HCT116 (cell line): ENCODE results near the gene RNF126. TPM values are rescaled to one million over a fixed set of nuclear protein-coding genes. Genes with fewer than 3 reads are reported as not detected.

ENCODE experiments used
- ATAC-seq: fragments of 200-7000 bp; cut with Tn5 transposase; 2 replicates; pipeline ENCODE4 v1.9.1; 2020; ENCODE audit warnings: mild to moderate bottlenecking, moderate library complexity
- BruUV-seq: library from RNA; stranded (reverse); fragments of 400-500 nt; replicated peaks from 2 replicates; lab custom pipeline; 2021; lab: Mats Ljungman, UMichigan
- CTCF ChIA-PET: fragments of 300-600 bp; sonication (Branson Sonifier 250); formaldehyde crosslinking; loops from one replicate; lab custom pipeline; 2021; ENCODE audit warnings: antibody characterized with exemption; lab: Charles Lee
- POLR2A ChIA-PET: fragments of 300-600, 350-600 bp; sonication (Branson Sonifier 250); formaldehyde crosslinking; loops from one replicate; lab custom pipeline; 2021; ENCODE audit warnings: antibody characterized with exemption; lab: Charles Lee
- RAD21 ChIA-PET, 2 experiments: fragments of 300-600 bp; sonication (Branson Sonifier 250); formaldehyde crosslinking; loops; one replicate each; lab custom pipeline; 2023; ENCODE audit warnings: low total read pairs in 2 of 2; ENCODE audit not compliant: uncharacterized antibody in 2 of 2, unreplicated experiment in 2 of 2, low non-redundant PET in 1 of 2; lab: Charles Lee
- DNase-seq: peaks from one replicate; pipeline ENCODE4 v3.0.0-alpha.2; 2010; ENCODE audit warnings: low read depth, low spot score
- H2AFZ ChIP-seq: fragments of 200-600 bp; shearing (Covaris generic), sonication (generic); 2 replicates; pipeline ENCODE4 v1.6.1; 2017; ENCODE audit warnings: low read depth, mixed run types, mixed read lengths, antibody characterized with exemption, low read length; ENCODE audit not compliant: poor library complexity, severe bottlenecking
- H3K27ac ChIP-seq: 2 replicates; pipeline ENCODE4 v1.5.1; 2012; ENCODE audit warnings: low read depth, low read length
- H3K27me3 ChIP-seq: fragments of 200-600 bp; sonication (generic); 2 replicates; pipeline ENCODE4 v1.6.1; 2016; ENCODE audit warnings: mixed run types, low read length, mixed read lengths; ENCODE audit not compliant: insufficient read depth
- H3K36me3 ChIP-seq, 2 experiments: fragments of 200-500 bp in 1 of 2; fragments of 200-600 bp in 1 of 2; sonication (Bioruptor generic) in 1 of 2; sonication (generic) in 1 of 2; 2 replicates each; pipeline versions ENCODE4 v1.5.1 to v1.6.1; 2014 to 2016; ENCODE audit warnings: low read length in 2 of 2, inconsistent platforms in 1 of 2, mixed read lengths in 1 of 2, mixed run types in 1 of 2; ENCODE audit not compliant: insufficient read depth in 2 of 2, control insufficient read depth in 1 of 2
- H3K4me1 ChIP-seq, 2 experiments: fragments of 200-600 bp in 1 of 2; sonication (generic) in 1 of 2; 2 replicates each; pipeline versions ENCODE4 v1.5.1 to v1.6.1; 2012 to 2017; ENCODE audit warnings: low read length in 2 of 2, inconsistent platforms in 1 of 2, mild to moderate bottlenecking in 1 of 2, mixed read lengths in 1 of 2, mixed run types in 1 of 2, moderate library complexity in 1 of 2; ENCODE audit not compliant: insufficient read depth in 2 of 2, control insufficient read depth in 1 of 2
- H3K4me2 ChIP-seq: fragments of 200-600 bp; sonication (generic); 2 replicates; pipeline ENCODE4 v1.6.1; 2017; ENCODE audit warnings: mixed run types, low read length, mixed read lengths
- H3K4me3 ChIP-seq, 2 experiments: fragments of 200-600 bp in 1 of 2; sonication (generic) in 1 of 2; replicated peaks in 1 of 2; 2 replicates each; pipeline ENCODE4 v1.5.1; 2011 to 2016; ENCODE audit warnings: low read length in 2 of 2, control low read depth in 1 of 2, low read depth in 1 of 2, mild to moderate bottlenecking in 1 of 2, mixed read lengths in 1 of 2, mixed run types in 1 of 2
- H3K79me2 ChIP-seq: fragments of 200-600 bp; sonication (generic); 2 replicates; pipeline ENCODE4 v1.6.1; 2017; ENCODE audit warnings: mild to moderate bottlenecking, mixed run types, low read length, moderate library complexity, mixed read lengths; ENCODE audit not compliant: insufficient read depth
- H3K9ac ChIP-seq: fragments of 200-600 bp; sonication (generic); 2 replicates; pipeline ENCODE4 v1.6.1; 2016; ENCODE audit warnings: low read length, mixed read lengths
- H3K9me2 ChIP-seq: fragments of 200-600 bp; sonication (generic), shearing (Covaris generic); 2 replicates; pipeline ENCODE4 v1.6.1; 2017; ENCODE audit warnings: mixed run types, mild to moderate bottlenecking, moderate library complexity; ENCODE audit not compliant: insufficient read depth
- H3K9me3 ChIP-seq, 2 experiments: fragments of 200-500 bp in 1 of 2; fragments of 200-600 bp in 1 of 2; sonication (Bioruptor generic) in 1 of 2; sonication (generic) in 1 of 2; 2 replicates each; pipeline ENCODE4 v1.6.1; 2014 to 2017; ENCODE audit warnings: low read length in 2 of 2, mixed read lengths in 2 of 2, inconsistent platforms in 1 of 2, low read depth in 1 of 2, mild to moderate bottlenecking in 1 of 2, mixed run types in 1 of 2, moderate library complexity in 1 of 2; ENCODE audit not compliant: control insufficient read depth in 1 of 2, insufficient read depth in 1 of 2
- H4K20me1 ChIP-seq: fragments of 200-600 bp; sonication (generic), shearing (Covaris generic); 2 replicates; pipeline ENCODE4 v1.6.1; 2017; ENCODE audit warnings: mixed run types, mild to moderate bottlenecking, moderate library complexity; ENCODE audit not compliant: insufficient read depth
- CBX3 ChIP-seq: IDR thresholded peaks from 2 replicates; pipeline ENCODE4 v1.6.1; 2012; ENCODE audit warnings: low read depth
- CEBPB ChIP-seq: IDR thresholded peaks from 2 replicates; pipeline ENCODE4 v1.6.1; 2012; ENCODE audit warnings: low read depth
- EGR1 ChIP-seq: IDR thresholded peaks from 2 replicates; pipeline ENCODE4 v1.6.1; 2012; ENCODE audit warnings: low read depth
- FOSL1 ChIP-seq: IDR thresholded peaks from 2 replicates; pipeline ENCODE4 v1.6.1; 2012; ENCODE audit warnings: low read depth
- RAD21 ChIP-seq: IDR thresholded peaks from 2 replicates; pipeline ENCODE4 v1.6.1; 2012; ENCODE audit warnings: low read depth, mild to moderate bottlenecking
- SIN3A ChIP-seq: IDR thresholded peaks from 2 replicates; pipeline ENCODE4 v1.6.1; 2012; ENCODE audit warnings: low read depth
- SRF ChIP-seq: IDR thresholded peaks from 2 replicates; pipeline ENCODE4 v1.6.1; 2012; ENCODE audit warnings: low read depth
- TCF7L2 ChIP-seq: IDR thresholded peaks from 2 replicates; pipeline ENCODE4 v1.7.0; 2011; ENCODE audit warnings: borderline replicate concordance, inconsistent platforms; ENCODE audit not compliant: insufficient read depth, insufficient read length; ENCODE audit errors: extremely low read depth
- YY1 ChIP-seq: IDR thresholded peaks from 2 replicates; pipeline ENCODE4 v1.6.1; 2011; ENCODE audit warnings: low read length, low read depth, moderate library complexity, mild to moderate bottlenecking; ENCODE audit not compliant: insufficient replicate concordance; ENCODE audit errors: extremely low read depth
- intact Hi-C: fragments of 100-400 bp; cut with micrococcal nuclease; formaldehyde crosslinking; loops from 2 replicates; pipeline ENCODE4 v1.10.0; 2022
- total RNA-seq: library from RNA; stranded (reverse); gene quantifications from one replicate; pipeline ENCODE4 v1.2.1, GENCODE V29; 2021; ENCODE audit not compliant: unreplicated experiment
- TF ChIP-seq, protein P1 (sequence below): IDR thresholded peaks from 2 replicates; pipeline ENCODE4 v1.6.1; 2011; ENCODE audit warnings: mild to moderate bottlenecking, low read length, moderate library complexity; ENCODE audit not compliant: insufficient replicate concordance; ENCODE audit errors: extremely low read depth
- TF ChIP-seq, protein P2 (sequence below): IDR thresholded peaks from 2 replicates; pipeline ENCODE4 v1.6.1; 2012
- TF ChIP-seq, protein P3 (sequence below): IDR thresholded peaks from 2 replicates; pipeline ENCODE4 v1.6.1; 2012

Gene RNF126
- total RNA-seq, 1 experiment from 2014 or later = 93.8 TPM

- H3K36me3 ChIP-seq = peaks cover 0 to 44% of the 10 kb centered on the region in 2 experiments; a peak in 2 of 4 replicates
- no peak overlapping the region for H3K4me3 ChIP-seq
- H3K9me2 ChIP-seq = no peaks in the 10 kb centered on the region
- RAD21 ChIA-PET = no interaction called here
- no peaks in the 10 kb centered on the region for H3K27me3 ChIP-seq
- no peak for DNase-seq
- no peak overlapping the region for H2AFZ ChIP-seq
- BruUV-seq = no TSS peak
- H3K4me1 ChIP-seq = peaks cover 4 to 19% of the 10 kb centered on the region in 2 experiments; a peak in 3 of 4 replicates
- intact Hi-C loops = no loop called here
- H3K79me2 ChIP-seq = no peaks in the 10 kb centered on the region
- H3K4me2 ChIP-seq = no peak overlapping the region
- no peak overlapping the region for H3K9ac ChIP-seq
- CTCF ChIA-PET = no interaction called here
- POLR2A ChIA-PET = no interaction called here
- no peaks in the 10 kb centered on the region for H4K20me1 ChIP-seq
- ATAC-seq = no peak
- H3K27ac ChIP-seq = no peak overlapping the region; the same call in 1 of the 2 replicates
- TF ChIP-seq TCF7L2 (no peak), CEBPB (no peak), RAD21 (no peak), SIN3A (no peak), CBX3 (no peak), SRF (no peak), YY1 (no peak), EGR1 (no peak), FOSL1 (no peak)
- TF ChIP-seq, protein P1, sequence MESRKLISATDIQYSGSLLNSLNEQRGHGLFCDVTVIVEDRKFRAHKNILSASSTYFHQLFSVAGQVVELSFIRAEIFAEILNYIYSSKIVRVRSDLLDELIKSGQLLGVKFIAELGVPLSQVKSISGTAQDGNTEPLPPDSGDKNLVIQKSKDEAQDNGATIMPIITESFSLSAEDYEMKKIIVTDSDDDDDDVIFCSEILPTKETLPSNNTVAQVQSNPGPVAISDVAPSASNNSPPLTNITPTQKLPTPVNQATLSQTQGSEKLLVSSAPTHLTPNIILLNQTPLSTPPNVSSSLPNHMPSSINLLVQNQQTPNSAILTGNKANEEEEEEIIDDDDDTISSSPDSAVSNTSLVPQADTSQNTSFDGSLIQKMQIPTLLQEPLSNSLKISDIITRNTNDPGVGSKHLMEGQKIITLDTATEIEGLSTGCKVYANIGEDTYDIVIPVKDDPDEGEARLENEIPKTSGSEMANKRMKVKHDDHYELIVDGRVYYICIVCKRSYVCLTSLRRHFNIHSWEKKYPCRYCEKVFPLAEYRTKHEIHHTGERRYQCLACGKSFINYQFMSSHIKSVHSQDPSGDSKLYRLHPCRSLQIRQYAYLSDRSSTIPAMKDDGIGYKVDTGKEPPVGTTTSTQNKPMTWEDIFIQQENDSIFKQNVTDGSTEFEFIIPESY = no peak
- TF ChIP-seq, protein P2, sequence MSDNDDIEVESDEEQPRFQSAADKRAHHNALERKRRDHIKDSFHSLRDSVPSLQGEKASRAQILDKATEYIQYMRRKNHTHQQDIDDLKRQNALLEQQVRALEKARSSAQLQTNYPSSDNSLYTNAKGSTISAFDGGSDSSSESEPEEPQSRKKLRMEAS = no peak
- TF ChIP-seq, protein P3, sequence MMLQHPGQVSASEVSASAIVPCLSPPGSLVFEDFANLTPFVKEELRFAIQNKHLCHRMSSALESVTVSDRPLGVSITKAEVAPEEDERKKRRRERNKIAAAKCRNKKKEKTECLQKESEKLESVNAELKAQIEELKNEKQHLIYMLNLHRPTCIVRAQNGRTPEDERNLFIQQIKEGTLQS = no peak
- no peaks in the 10 kb centered on the region for H3K9me3 ChIP-seq
These were observed 42.7 kb downstream of the RNF126 start for GRCh38 chr19:620166-620862.
